IPS-20b (cell line): Measurements from ENCODE around the gene DCHS1.

Experiments
- H3K27ac ChIP-seq: one replicate; pipeline ENCODE4 v1.5.1; 2013; ENCODE audit warnings: low read length
- H3K27me3 ChIP-seq: 2 replicates; pipeline ENCODE4 v1.6.1; 2013; ENCODE audit warnings: mild to moderate bottlenecking, low read length, inconsistent platforms; ENCODE audit not compliant: insufficient read depth
- H3K36me3 ChIP-seq: 2 replicates; pipeline ENCODE4 v1.6.1; 2013; ENCODE audit warnings: low read depth, mild to moderate bottlenecking, inconsistent platforms, low read length, moderate library complexity; ENCODE audit not compliant: insufficient read depth
- H3K4me1 ChIP-seq: 2 replicates; pipeline ENCODE4 v1.6.1; 2013; ENCODE audit warnings: mild to moderate bottlenecking, control low read depth, inconsistent platforms, low read length, moderate library complexity; ENCODE audit not compliant: insufficient read depth
- H3K4me3 ChIP-seq: 2 replicates; pipeline ENCODE4 v1.5.1; 2013; ENCODE audit warnings: mild to moderate bottlenecking, low read length, inconsistent platforms
- H3K9ac ChIP-seq: 2 replicates; pipeline ENCODE4 v1.6.1; 2013; ENCODE audit warnings: low read depth, mild to moderate bottlenecking, inconsistent platforms, low read length, moderate library complexity
- H3K9me3 ChIP-seq: 2 replicates; pipeline ENCODE4 v1.6.1; 2013; ENCODE audit warnings: mild to moderate bottlenecking, low read depth, low read length, inconsistent platforms; ENCODE audit not compliant: insufficient read depth

Gene DCHS1

GRCh38 chr11:6603287-6604080 lies 52.1 kb downstream of the DCHS1 start, which contains the start of the genes ILK and RRP8:
TSS of gene ILK (plus strand) at chr11:6603774. CDS start at chr11:6604272, 498 bp downstream.
TSS of gene RRP8 (minus strand) at chr11:6603616. CDS start at chr11:6603502, 114 bp downstream.
- Histone ChIP-seq H3K9ac (peak within 1 kb of the TSS; percentile 90), H3K27ac (peak within 1 kb of the TSS; percentile 63), H3K9me3 (no peaks in the 10 kb centered on the region), H3K4me1 (peaks cover 21% of the 10 kb centered on the region), H3K36me3 (peaks cover 55% of the 10 kb centered on the region), H3K4me3 (peak within 1 kb of the TSS; percentile 84), H3K27me3 (no peaks in the 10 kb centered on the region)

DNA sequence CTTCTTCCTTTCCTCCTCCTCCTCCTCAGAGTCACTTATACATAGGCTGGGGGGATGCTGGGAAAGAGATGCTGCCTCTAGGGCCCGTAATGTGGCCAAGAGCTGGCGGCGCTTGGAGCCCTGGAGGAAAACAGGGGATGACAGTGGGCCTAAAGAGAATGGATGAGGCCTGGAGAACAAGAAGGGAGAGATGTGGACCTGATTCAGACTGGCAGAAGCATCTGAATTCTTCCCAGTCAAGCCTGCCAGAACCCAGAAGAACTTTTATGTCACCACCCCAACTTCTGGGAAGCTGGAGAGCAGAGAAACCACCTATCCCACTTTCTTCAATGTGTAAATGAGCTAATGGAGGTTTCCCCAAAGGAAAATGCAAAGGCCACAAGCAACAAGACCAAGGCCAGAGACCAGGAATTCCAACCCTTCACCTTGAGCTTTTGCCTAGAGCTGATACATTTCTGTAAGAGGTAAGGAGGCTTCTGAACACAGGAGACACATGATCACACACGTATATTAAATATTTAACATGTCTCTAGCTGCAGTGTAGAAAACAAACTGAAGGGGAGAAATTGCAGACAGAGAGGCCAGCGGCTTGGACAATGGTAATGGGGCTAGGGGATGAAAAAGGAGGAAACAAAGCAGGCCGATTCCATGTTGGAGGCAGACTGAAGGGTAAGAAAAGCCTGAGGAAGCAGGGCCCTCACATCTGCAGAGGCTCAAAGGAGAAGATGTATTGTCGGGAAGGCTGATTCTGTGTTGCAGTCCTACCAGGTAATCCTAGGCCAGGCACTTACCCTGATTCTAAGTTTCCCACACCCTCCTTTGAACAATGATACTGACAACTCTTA lies 53.3 kb downstream of the DCHS1 start:
- Histone ChIP-seq H3K4me1 (peaks cover 17% of the 10 kb centered on the region), H3K4me3 (peak overlapping the region; percentile 84), H3K9ac (peak overlapping the region; percentile 90), H3K36me3 (peaks cover 55% of the 10 kb centered on the region), H3K27me3 (no peaks in the 10 kb centered on the region), H3K9me3 (no peaks in the 10 kb centered on the region), H3K27ac (no peak overlapping the region)

GRCh38 chr11:6601041-6601461 lies 54.6 kb downstream of the DCHS1 start:
- Histone ChIP-seq H3K9ac (no peak overlapping the region), H3K9me3 (no peaks in the 10 kb centered on the region), H3K36me3 (peaks cover 58% of the 10 kb centered on the region)

DNA sequence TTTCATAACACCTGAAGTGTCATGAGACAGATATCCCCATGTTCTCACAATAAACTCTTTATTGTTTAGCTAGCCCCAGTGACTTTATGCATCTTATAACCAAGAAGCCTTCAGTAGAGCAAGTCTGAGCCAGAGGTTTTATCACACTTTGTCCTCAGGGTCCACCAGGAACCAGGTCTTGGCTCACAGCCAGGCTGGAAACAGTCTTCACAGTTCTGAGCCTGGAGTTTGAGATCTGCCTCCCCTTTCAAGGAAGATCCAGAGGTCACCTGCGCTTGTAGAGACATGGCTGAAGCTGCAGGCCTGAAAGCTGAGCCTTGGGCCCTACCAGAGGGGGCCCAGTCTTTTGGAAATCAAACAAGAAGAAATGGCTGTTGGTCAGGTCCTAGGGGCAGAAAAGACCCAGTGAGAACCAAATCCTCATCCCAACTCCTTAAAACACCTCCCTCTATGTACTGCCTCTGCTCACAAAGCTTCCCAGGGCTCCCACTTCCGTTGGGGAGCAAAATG lies 55.7 kb downstream of the DCHS1 start:
- Histone ChIP-seq H3K27ac (no peak overlapping the region), H3K4me1 (peaks cover 9% of the 10 kb centered on the region), H3K9me3 (no peaks in the 10 kb centered on the region), H3K27me3 (no peaks in the 10 kb centered on the region), H3K36me3 (peaks cover 52% of the 10 kb centered on the region), H3K9ac (no peak overlapping the region), H3K4me3 (no peak overlapping the region)

More at GRCh38 chr11:6601041-6601461, 54.6 kb downstream of the DCHS1 start:
- Histone ChIP-seq H3K27me3 (no peaks in the 10 kb centered on the region), H3K4me3 (no peak overlapping the region), H3K4me1 (peaks cover 9% of the 10 kb centered on the region), H3K27ac (no peak overlapping the region)

GRCh38 chr11:6599449-6599848 lies 56.2 kb downstream of the DCHS1 start:
- H3K4me3 ChIP-seq: no peak overlapping the region
- no peaks in the 10 kb centered on the region for H3K9me3 ChIP-seq
- H3K4me1 ChIP-seq: peaks cover 6% of the 10 kb centered on the region; the same call in 1 of the 2 replicates
- no peak overlapping the region for H3K9ac ChIP-seq
- H3K36me3 ChIP-seq: peaks cover 53% of the 10 kb centered on the region
- no peak overlapping the region for H3K27ac ChIP-seq
- H3K27me3 ChIP-seq: no peaks in the 10 kb centered on the region

- H3K9me3 ChIP-seq: no peaks in the 10 kb centered on the region
- H3K36me3 ChIP-seq: peaks cover 59% of the 10 kb centered on the region
- no peak overlapping the region for H3K4me3 ChIP-seq
- no peaks in the 10 kb centered on the region for H3K27me3 ChIP-seq
- peaks cover 6% of the 10 kb centered on the region; the same call in 1 of the 2 replicates for H3K4me1 ChIP-seq
- H3K27ac ChIP-seq: no peak overlapping the region
- no peak overlapping the region for H3K9ac ChIP-seq
Measured at GRCh38 chr11:6598555-6598954, 57.1 kb downstream of the DCHS1 start.

GRCh38 chr11:6596239-6596877 lies 59.3 kb downstream of the DCHS1 start:
- H3K9me3 ChIP-seq: no peaks in the 10 kb centered on the region
- no peaks in the 10 kb centered on the region for H3K4me1 ChIP-seq
- no peaks in the 10 kb centered on the region for H3K27me3 ChIP-seq
- no peak overlapping the region for H3K9ac ChIP-seq
- no peak overlapping the region for H3K4me3 ChIP-seq
- H3K27ac ChIP-seq: no peak overlapping the region
- H3K36me3 ChIP-seq: peaks cover 54% of the 10 kb centered on the region

DNA sequence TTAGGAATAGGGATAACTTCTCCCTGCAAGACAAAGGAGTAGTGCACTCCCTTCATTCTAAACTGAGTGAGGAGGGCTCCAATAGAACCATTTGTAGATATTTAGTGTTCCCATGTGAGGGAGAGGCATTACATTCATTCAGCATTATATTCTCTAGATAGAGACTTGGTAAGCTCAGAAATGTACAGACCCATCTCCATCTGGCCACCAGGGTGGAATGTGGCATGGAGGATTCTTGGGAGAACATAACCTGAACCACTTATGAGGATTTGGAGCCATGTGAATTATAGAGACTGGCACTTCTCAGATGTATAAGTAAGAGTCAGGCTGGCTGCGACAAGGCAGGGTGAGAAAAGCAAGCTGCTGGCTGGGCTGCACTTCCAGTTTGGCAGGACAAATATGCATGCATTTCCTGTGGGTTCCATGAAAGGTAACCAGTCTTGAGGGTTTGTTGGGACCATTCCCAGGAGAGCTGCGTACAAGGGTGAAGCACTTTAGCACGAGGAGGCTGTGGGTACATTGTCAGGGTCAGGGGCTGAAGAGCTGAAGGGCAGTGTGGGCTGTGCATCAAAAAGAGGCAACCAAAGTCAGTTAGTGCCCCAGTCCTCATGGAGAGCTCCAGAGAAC lies 61.4 kb downstream of the DCHS1 start:
- H3K4me3 ChIP-seq: no peak overlapping the region
- H3K27me3 ChIP-seq: no peaks in the 10 kb centered on the region

GRCh38 chr11:6588018-6588417 lies 67.6 kb downstream of the DCHS1 start:
- peaks cover 16% of the 10 kb centered on the region for H3K9me3 ChIP-seq
- H3K9ac ChIP-seq: no peak overlapping the region
- H3K27ac ChIP-seq: no peak overlapping the region
- no peaks in the 10 kb centered on the region for H3K4me1 ChIP-seq
- no peaks in the 10 kb centered on the region for H3K27me3 ChIP-seq
- no peaks in the 10 kb centered on the region for H3K36me3 ChIP-seq
- H3K4me3 ChIP-seq: no peak overlapping the region

More for the DNA sequence above, 61.4 kb downstream of the DCHS1 start:
- peaks cover 33% of the 10 kb centered on the region for H3K36me3 ChIP-seq
- H3K9me3 ChIP-seq: no peaks in the 10 kb centered on the region
- no peak overlapping the region for H3K27ac ChIP-seq
- no peak overlapping the region for H3K9ac ChIP-seq
- H3K4me1 ChIP-seq: no peaks in the 10 kb centered on the region

GRCh38 chr11:6587360-6587953 lies 68.2 kb downstream of the DCHS1 start:
- H3K4me1 ChIP-seq: no peaks in the 10 kb centered on the region
- H3K9ac ChIP-seq: no peak overlapping the region
- H3K9me3 ChIP-seq: peaks cover 16% of the 10 kb centered on the region
- no peaks in the 10 kb centered on the region for H3K36me3 ChIP-seq
- H3K27me3 ChIP-seq: no peaks in the 10 kb centered on the region
- H3K27ac ChIP-seq: no peak overlapping the region
- H3K4me3 ChIP-seq: no peak overlapping the region
